ENCODE data around the gene ASB18.

Gene ASB18

GRCh38 chr2:236159778-236160170, 104.4 kb downstream of the ASB18 start:
- no peak overlapping the region for H3K9ac ChIP-seq
- no peak for TF ChIP-seq CTCF (IDR thresholded peaks at IDR 0.05)
- H3K4me2 ChIP-seq (ENCODE audit: low read length), result no peak overlapping the region
- no peak overlapping the region for H3K27ac ChIP-seq
- H3K4me3 ChIP-seq (ENCODE audit: low read depth, low read length), result no peak overlapping the region
- no peaks in the 10 kb centered on the region for H3K9me3 ChIP-seq (ENCODE audit: control insufficient read depth, low read length)
- H3K36me3 ChIP-seq (ENCODE audit: control insufficient read depth, insufficient read depth, low read length), result no peaks in the 10 kb centered on the region
- peaks cover 10% of the 10 kb centered on the region for H3K27me3 ChIP-seq (ENCODE audit: control insufficient read depth, insufficient read depth, low read length)
- no peaks in the 10 kb centered on the region for H3K4me1 ChIP-seq
- H3K79me2 ChIP-seq, result no peaks in the 10 kb centered on the region
- no peak overlapping the region for H2AFZ ChIP-seq

DNA sequence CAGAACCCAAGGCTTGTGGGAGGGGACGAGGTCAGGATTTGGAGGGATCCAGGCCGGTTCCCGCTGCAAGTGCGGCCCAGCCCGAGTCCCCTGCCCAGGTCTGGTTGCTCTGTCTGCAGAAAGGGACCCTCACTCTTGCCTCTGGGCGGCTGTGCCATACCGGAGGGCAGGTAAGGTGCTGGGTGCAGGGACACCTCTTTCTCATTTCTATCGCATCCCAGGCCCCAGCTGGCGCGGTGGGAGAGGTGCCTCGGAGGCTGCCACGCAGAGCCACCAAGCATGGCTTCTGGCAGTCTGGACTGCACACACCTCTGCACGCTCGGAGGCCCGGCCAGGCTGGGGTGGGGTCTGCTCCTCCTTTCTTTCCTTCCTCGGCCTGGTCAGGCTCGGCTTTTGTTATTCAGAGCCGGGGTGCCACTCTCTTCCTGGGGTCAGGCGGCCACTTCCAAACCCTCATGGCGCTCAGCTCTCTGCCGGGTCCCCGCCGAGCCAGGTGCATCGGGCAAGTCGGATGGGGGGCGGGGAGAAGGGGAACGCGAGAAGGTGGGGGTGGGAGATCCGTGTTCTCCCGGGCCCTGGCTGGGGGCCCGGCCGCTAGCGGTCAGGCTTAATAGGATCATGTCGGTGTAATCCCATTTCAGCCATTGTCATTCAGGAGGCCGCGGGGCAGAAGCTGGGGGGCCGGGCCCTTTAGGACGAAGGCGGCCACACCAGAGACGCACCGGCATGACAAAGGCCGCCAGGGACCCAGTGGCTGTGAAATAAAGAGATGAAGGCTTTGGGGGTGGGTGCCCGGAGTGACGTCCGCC, 105.0 kb downstream of the ASB18 start:
- H3K79me2 ChIP-seq, result no peaks in the 10 kb centered on the region
- no peaks in the 10 kb centered on the region for H3K4me1 ChIP-seq
- no peak overlapping the region for H2AFZ ChIP-seq
- H3K27ac ChIP-seq, result no peak overlapping the region
- TF ChIP-seq CTCF (IDR thresholded peaks at IDR 0.05), result no peak
- no peaks in the 10 kb centered on the region for H3K9me3 ChIP-seq (ENCODE audit: control insufficient read depth, low read length)
- H3K27me3 ChIP-seq (ENCODE audit: control insufficient read depth, insufficient read depth, low read length), result peaks cover 5% of the 10 kb centered on the region
- H3K9ac ChIP-seq, result no peak overlapping the region
- no peak overlapping the region for H3K4me3 ChIP-seq (ENCODE audit: low read depth, low read length)
- no peak overlapping the region for H3K4me2 ChIP-seq (ENCODE audit: low read length)
- H3K36me3 ChIP-seq (ENCODE audit: control insufficient read depth, insufficient read depth, low read length), result no peaks in the 10 kb centered on the region

DNA sequence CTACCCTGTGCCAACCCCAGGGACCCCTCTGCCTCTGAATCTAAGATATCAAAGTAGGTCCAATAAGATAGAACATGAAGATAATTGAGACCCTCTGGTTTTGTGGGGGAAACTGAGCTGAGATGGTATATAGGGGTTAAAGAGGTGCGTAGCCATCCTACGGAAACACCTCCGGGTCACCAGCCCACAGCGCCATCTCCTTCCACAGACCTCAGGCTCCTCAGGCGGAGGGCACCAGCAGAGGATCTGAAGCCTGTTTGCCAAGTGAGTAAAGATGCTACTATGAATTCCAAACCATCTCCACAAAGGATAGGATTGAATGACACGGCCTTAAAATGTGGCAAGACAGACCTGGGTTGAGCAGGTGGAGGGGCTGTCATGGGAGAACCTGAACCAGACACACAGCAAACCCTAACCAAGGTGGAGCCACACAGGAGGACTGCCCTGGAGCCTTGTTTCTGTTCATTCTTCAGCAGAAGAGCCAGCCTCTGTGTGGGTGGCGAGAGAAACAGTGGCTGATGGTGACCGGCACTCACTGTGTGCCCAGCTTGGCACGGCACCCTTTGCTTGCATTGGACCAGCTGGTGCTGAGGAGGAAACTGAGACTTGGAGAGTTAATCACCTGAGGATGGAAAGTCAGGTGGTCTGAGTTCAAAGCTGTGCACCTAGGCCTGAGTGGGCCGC, 106.2 kb downstream of the ASB18 start:
- Histone ChIP-seq H3K27me3 (ENCODE audit: control insufficient read depth, insufficient read depth, low read length) (no peaks in the 10 kb centered on the region), H3K4me1 (no peaks in the 10 kb centered on the region), H3K9me3 (ENCODE audit: control insufficient read depth, low read length) (no peaks in the 10 kb centered on the region), H3K27ac (no peak overlapping the region), H3K36me3 (ENCODE audit: control insufficient read depth, insufficient read depth, low read length) (no peaks in the 10 kb centered on the region), H3K79me2 (no peaks in the 10 kb centered on the region), H3K4me2 (ENCODE audit: low read length) (no peak overlapping the region), H3K9ac (no peak overlapping the region), H3K4me3 (ENCODE audit: low read depth, low read length) (no peak overlapping the region), H2AFZ (no peak overlapping the region)
- no peak for TF ChIP-seq CTCF (IDR thresholded peaks at IDR 0.05)

DNA sequence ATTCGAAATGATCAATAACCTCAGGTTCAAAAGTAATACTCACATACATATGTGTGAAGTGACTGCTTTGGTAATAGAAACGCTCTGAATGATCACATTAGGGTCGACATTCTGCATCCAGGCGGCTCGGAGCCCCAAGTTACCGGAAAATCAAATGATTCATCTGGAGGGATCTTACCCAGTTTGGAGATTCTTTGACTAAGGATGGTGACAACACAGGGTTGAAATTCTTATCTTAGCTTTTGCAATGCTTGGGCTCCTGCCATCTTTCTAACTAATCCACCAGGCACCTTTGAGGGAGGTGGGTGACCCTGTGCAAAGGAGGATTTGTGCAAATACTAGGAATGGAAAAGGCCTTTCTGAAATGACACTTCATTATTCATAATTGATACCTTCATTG, 106.8 kb downstream of the ASB18 start:
- H3K9ac ChIP-seq, result no peak overlapping the region
- H3K36me3 ChIP-seq (ENCODE audit: control insufficient read depth, insufficient read depth, low read length), result no peaks in the 10 kb centered on the region
- H3K27me3 ChIP-seq (ENCODE audit: control insufficient read depth, insufficient read depth, low read length), result no peaks in the 10 kb centered on the region
- no peaks in the 10 kb centered on the region for H3K79me2 ChIP-seq
- H3K27ac ChIP-seq, result no peak overlapping the region
- no peaks in the 10 kb centered on the region for H3K4me1 ChIP-seq
- H3K4me2 ChIP-seq (ENCODE audit: low read length), result no peak overlapping the region
- H2AFZ ChIP-seq, result no peak overlapping the region
- no peak overlapping the region for H3K4me3 ChIP-seq (ENCODE audit: low read depth, low read length)
- no peak for TF ChIP-seq CTCF (IDR thresholded peaks at IDR 0.05)
- no peaks in the 10 kb centered on the region for H3K9me3 ChIP-seq (ENCODE audit: control insufficient read depth, low read length)

All from parathyroid adenoma (tissue), 2 donors.